Upper lobe of left lung (tissue), 4 donors: ENCODE data around the gene PPP6R2.

Experiments used
- POLR2A ChIP-seq, 4 donors: fragments of 450-650 bp; IDR thresholded peaks; one replicate each; pipeline ENCODE4 v1.5.1; 2016 to 2017; ENCODE audit warnings: antibody characterized with exemption in 4 of 4, mild to moderate bottlenecking in 2 of 4
- POLR2AphosphoS5 ChIP-seq, 2 donors: sonication (generic); formaldehyde crosslinking; IDR thresholded peaks; one replicate each; pipeline ENCODE4 v1.5.1; 2017; ENCODE audit warnings: antibody characterized with exemption in 2 of 2
- TF ChIP-seq, protein P1 (sequence below), 6 experiments: fragments of 450-650 bp in 4 of 6; fragments of 200-600 bp in 2 of 6; sonication (generic) in 2 of 6; IDR thresholded peaks; one replicate each; pipeline ENCODE4 v1.5.1; 2016 to 2019; ENCODE audit warnings: antibody characterized with exemption in 6 of 6

DNA sequence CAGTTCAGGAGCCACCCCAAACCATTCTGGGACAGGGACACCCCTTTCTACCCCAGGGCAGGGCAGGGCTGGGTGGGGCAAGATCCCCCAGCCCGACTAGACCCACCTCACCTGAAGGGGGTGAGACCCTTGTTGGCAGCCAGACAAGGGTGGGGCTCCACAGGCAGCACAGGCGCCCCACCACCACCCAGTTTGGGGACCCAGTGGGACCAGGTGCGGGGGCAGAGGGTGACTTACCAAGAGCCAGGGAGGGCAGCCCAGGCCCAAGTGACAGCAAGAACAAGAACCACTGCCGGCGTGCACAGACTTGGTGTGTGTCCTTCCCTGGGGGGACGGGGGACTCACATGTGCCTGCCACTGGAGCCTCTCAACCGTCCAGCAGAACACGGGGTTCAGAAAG, 140.4 kb downstream of the PPP6R2 start:
- no peak for TF ChIP-seq POLR2AphosphoS5 (IDR thresholded peaks at IDR 0.05)
- TF ChIP-seq, protein P1, sequence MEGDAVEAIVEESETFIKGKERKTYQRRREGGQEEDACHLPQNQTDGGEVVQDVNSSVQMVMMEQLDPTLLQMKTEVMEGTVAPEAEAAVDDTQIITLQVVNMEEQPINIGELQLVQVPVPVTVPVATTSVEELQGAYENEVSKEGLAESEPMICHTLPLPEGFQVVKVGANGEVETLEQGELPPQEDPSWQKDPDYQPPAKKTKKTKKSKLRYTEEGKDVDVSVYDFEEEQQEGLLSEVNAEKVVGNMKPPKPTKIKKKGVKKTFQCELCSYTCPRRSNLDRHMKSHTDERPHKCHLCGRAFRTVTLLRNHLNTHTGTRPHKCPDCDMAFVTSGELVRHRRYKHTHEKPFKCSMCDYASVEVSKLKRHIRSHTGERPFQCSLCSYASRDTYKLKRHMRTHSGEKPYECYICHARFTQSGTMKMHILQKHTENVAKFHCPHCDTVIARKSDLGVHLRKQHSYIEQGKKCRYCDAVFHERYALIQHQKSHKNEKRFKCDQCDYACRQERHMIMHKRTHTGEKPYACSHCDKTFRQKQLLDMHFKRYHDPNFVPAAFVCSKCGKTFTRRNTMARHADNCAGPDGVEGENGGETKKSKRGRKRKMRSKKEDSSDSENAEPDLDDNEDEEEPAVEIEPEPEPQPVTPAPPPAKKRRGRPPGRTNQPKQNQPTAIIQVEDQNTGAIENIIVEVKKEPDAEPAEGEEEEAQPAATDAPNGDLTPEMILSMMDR (IDR thresholded peaks at IDR 0.05), result no peak
- no peak for TF ChIP-seq POLR2A (IDR thresholded peaks at IDR 0.05)
